Neuronal stem cell (in vitro differentiated cells): ENCODE results near the gene S100A13.

ENCODE experiments used
- DNase-seq: peaks from one replicate; pipeline ENCODE4 v3.0.0-alpha.2; 2013; ENCODE audit warnings: low spot score
- H2AFZ ChIP-seq: one replicate; pipeline ENCODE4 v1.6.1; 2013; ENCODE audit warnings: mild to moderate bottlenecking, low read length, inconsistent platforms
- H2AK5ac ChIP-seq: 2 replicates; pipeline ENCODE4 v1.6.1; 2013; ENCODE audit warnings: low read depth, mild to moderate bottlenecking, inconsistent platforms, low read length, moderate library complexity, mixed read lengths
- H2BK120ac ChIP-seq: 2 replicates; pipeline ENCODE4 v1.6.1; 2013; ENCODE audit warnings: low read depth, mild to moderate bottlenecking, inconsistent platforms, low read length, moderate library complexity, mixed read lengths
- H2BK12ac ChIP-seq: one replicate; pipeline ENCODE4 v1.6.1; 2013; ENCODE audit warnings: low read length, inconsistent platforms
- H2BK15ac ChIP-seq: 2 replicates; pipeline ENCODE4 v1.6.1; 2013; ENCODE audit warnings: mild to moderate bottlenecking, low read length, inconsistent platforms, mixed read lengths
- H2BK5ac ChIP-seq: one replicate; pipeline ENCODE4 v1.6.1; 2013; ENCODE audit warnings: inconsistent platforms, mild to moderate bottlenecking, low read length, moderate library complexity
- H3K14ac ChIP-seq: one replicate; pipeline ENCODE4 v1.6.1; 2013; ENCODE audit warnings: low read length, inconsistent platforms
- H3K18ac ChIP-seq: 2 replicates; pipeline ENCODE4 v1.6.1; 2013; ENCODE audit warnings: low read length, inconsistent platforms
- H3K23ac ChIP-seq: 2 replicates; pipeline ENCODE4 v1.6.1; 2013; ENCODE audit warnings: low read depth, mild to moderate bottlenecking, mixed read lengths, low read length, inconsistent platforms; ENCODE audit not compliant: poor library complexity
- H3K27ac ChIP-seq: replicated peaks from 3 replicates; pipeline ENCODE4 v1.5.1; 2013; ENCODE audit warnings: low read length, inconsistent platforms
- H3K27me3 ChIP-seq, 3 experiments: 2 replicates each; pipeline ENCODE4 v1.6.1; 2013; ENCODE audit warnings: low read length in 3 of 3, mild to moderate bottlenecking in 2 of 3, inconsistent platforms in 1 of 3, low read depth in 1 of 3, mixed read lengths in 1 of 3, moderate library complexity in 1 of 3; ENCODE audit not compliant: control insufficient read depth in 3 of 3, insufficient read depth in 3 of 3
- H3K36me3 ChIP-seq, 2 donors: replicated peaks in 1 of 2; 2 replicates each; pipeline ENCODE4 v1.6.1; 2013; ENCODE audit warnings: low read length in 2 of 2; ENCODE audit not compliant: control insufficient read depth in 2 of 2, insufficient read depth in 2 of 2
- H3K4ac ChIP-seq: 2 replicates; pipeline ENCODE4 v1.6.1; 2013; ENCODE audit warnings: inconsistent platforms, mild to moderate bottlenecking, low read length, moderate library complexity
- H3K4me1 ChIP-seq, 2 donors: 1 replicate in 1 of 2; 2 replicates in 1 of 2; pipeline ENCODE4 v1.6.1; 2013; ENCODE audit warnings: low read length in 2 of 2, low read depth in 1 of 2; ENCODE audit not compliant: control insufficient read depth in 2 of 2, insufficient read depth in 1 of 2
- H3K4me2 ChIP-seq: one replicate; pipeline ENCODE4 v1.6.1; 2013; ENCODE audit warnings: mild to moderate bottlenecking, low read length, inconsistent platforms; ENCODE audit not compliant: insufficient read depth, poor library complexity, severe bottlenecking
- H3K4me3 ChIP-seq, 2 donors: 2 replicates each; pipeline ENCODE4 v1.5.1; 2013; ENCODE audit warnings: low read length in 2 of 2, mild to moderate bottlenecking in 2 of 2, inconsistent platforms in 1 of 2, moderate library complexity in 1 of 2
- H3K79me1 ChIP-seq: one replicate; pipeline ENCODE4 v1.6.1; 2013; ENCODE audit warnings: low read depth, mild to moderate bottlenecking, inconsistent platforms, low read length, moderate library complexity
- H3K9ac ChIP-seq: one replicate; pipeline ENCODE4 v1.6.1; 2013; ENCODE audit warnings: mild to moderate bottlenecking, low read depth, low read length, inconsistent platforms; ENCODE audit not compliant: poor library complexity
- H3K9me3 ChIP-seq, 2 donors: replicated peaks in 1 of 2; 2 replicates each; pipeline versions ENCODE3 to v1.6.1; 2013; ENCODE audit warnings: low read length in 2 of 2, mild to moderate bottlenecking in 2 of 2, inconsistent platforms in 1 of 2, low read depth in 1 of 2, mixed read lengths in 1 of 2, moderate library complexity in 1 of 2; ENCODE audit not compliant: control insufficient read depth in 2 of 2, insufficient read depth in 1 of 2
- H4K8ac ChIP-seq: one replicate; pipeline ENCODE4 v1.6.1; 2013; ENCODE audit warnings: low read depth, mild to moderate bottlenecking, inconsistent platforms, low read length, moderate library complexity
- H4K91ac ChIP-seq: one replicate; pipeline ENCODE4 v1.6.1; 2013; ENCODE audit warnings: low read length, low read depth, mild to moderate bottlenecking, inconsistent platforms; ENCODE audit not compliant: poor library complexity
- WGBS, 2 donors: extraction: QIAGEN DNeasy Blood & Tissue Kit; methylation state at CpG; one replicate each; pipeline ENCODE4 v1.1.7; 2013; ENCODE audit warnings: missing lambda C conversion rate in 2 of 2, mixed read lengths in 1 of 2; ENCODE audit not compliant: insufficient read length in 2 of 2, insufficient replicate concordance in 1 of 2; ENCODE audit errors: extremely low coverage in 2 of 2; 5-methylcytosine and 5-hydroxymethylcytosine counted together

Gene S100A13

GRCh38 chr1:153630384-153630783 is 3.1 kb upstream of the S100A13 start:
- Histone ChIP-seq H2BK5ac (no peak overlapping the region), H3K79me1 (peaks cover 3% of the 10 kb centered on the region), H3K27me3 (no peaks in the 10 kb centered on the region), H3K4me2 (no peak overlapping the region), H3K4me1 (peaks cover 14 to 19% of the 10 kb centered on the region in 2 donors), H2BK12ac (no peak overlapping the region), H2AK5ac (no peak overlapping the region), H3K27ac (no peak overlapping the region), H2BK120ac (no peak overlapping the region), H3K4me3 (no peak overlapping the region), H3K9me3 (peaks cover 0 to 5% of the 10 kb centered on the region in 2 donors), H3K18ac (no peak overlapping the region), H2AFZ (no peak overlapping the region), H3K14ac (no peak overlapping the region), H3K4ac (no peak overlapping the region), H2BK15ac (no peak overlapping the region), H3K23ac (no peak overlapping the region), H3K36me3 (peaks cover 0 to 8% of the 10 kb centered on the region in 2 donors), H3K9ac (no peak overlapping the region), H4K8ac (no peak overlapping the region), H4K91ac (no peak overlapping the region)
- WGBS, 2 donors = no CpG with 5 or more reads among the region's 7 CpGs
- no peak for DNase-seq

- peak overlapping the region; percentile 85 for H3K14ac ChIP-seq
- no peak overlapping the region for H2BK120ac ChIP-seq
- H2BK12ac ChIP-seq = peak overlapping the region; percentile 17
- H3K27ac ChIP-seq = no peak overlapping the region
- peaks cover 0 to 5% of the 10 kb centered on the region in 2 donors for H3K9me3 ChIP-seq
- H3K4me2 ChIP-seq = no peak overlapping the region
- no peak overlapping the region for H3K4ac ChIP-seq
- H3K27me3 ChIP-seq = no peaks in the 10 kb centered on the region
- H2BK15ac ChIP-seq = no peak overlapping the region
- H2AK5ac ChIP-seq = no peak overlapping the region
- no peak overlapping the region for H2AFZ ChIP-seq
- peaks cover 3% of the 10 kb centered on the region for H3K79me1 ChIP-seq
- no peak overlapping the region for H2BK5ac ChIP-seq
- peaks cover 12 to 16% of the 10 kb centered on the region in 2 donors for H3K4me1 ChIP-seq
- H3K36me3 ChIP-seq = peaks cover 0 to 8% of the 10 kb centered on the region in 2 donors
- no peak overlapping the region for H3K4me3 ChIP-seq
- peak overlapping the region; percentile 40 for H3K9ac ChIP-seq
- H4K91ac ChIP-seq = no peak overlapping the region
- WGBS, 2 donors = no CpG with 5 or more reads among the region's 1 CpG
- no peak for DNase-seq
- peak overlapping the region; percentile 29 for H3K23ac ChIP-seq
- H4K8ac ChIP-seq = peak overlapping the region; percentile 9
- H3K18ac ChIP-seq = peak overlapping the region; percentile 25
Observed at GRCh38 chr1:153629971-153630370, 2.7 kb upstream of the S100A13 start.

- H3K4me1 ChIP-seq = peaks cover 12 to 16% of the 10 kb centered on the region in 2 donors
- no peak overlapping the region for H3K4ac ChIP-seq
- H3K9me3 ChIP-seq = peaks cover 0 to 5% of the 10 kb centered on the region in 2 donors
- peak overlapping the region; percentile 64 for H2BK120ac ChIP-seq
- H2BK5ac ChIP-seq = peak overlapping the region; percentile 0
- no peak overlapping the region for H3K23ac ChIP-seq
- H3K4me3 ChIP-seq = no peak overlapping the region
- no peak overlapping the region for H3K27ac ChIP-seq
- H3K4me2 ChIP-seq = no peak overlapping the region
- no peak overlapping the region for H4K8ac ChIP-seq
- peaks cover 0 to 10% of the 10 kb centered on the region in 2 donors for H3K36me3 ChIP-seq
- no peak overlapping the region for H3K14ac ChIP-seq
- WGBS, 2 donors = no CpG with 5 or more reads among the region's 5 CpGs
- peak overlapping the region; percentile 10 for H2AK5ac ChIP-seq
- H3K9ac ChIP-seq = no peak overlapping the region
- H4K91ac ChIP-seq = no peak overlapping the region
- no peaks in the 10 kb centered on the region for H3K27me3 ChIP-seq
- no peak for DNase-seq
- no peak overlapping the region for H3K18ac ChIP-seq
- H2BK12ac ChIP-seq = no peak overlapping the region
- peak overlapping the region; percentile 20 for H2BK15ac ChIP-seq
- H3K79me1 ChIP-seq = peaks cover 3% of the 10 kb centered on the region
- H2AFZ ChIP-seq = peak overlapping the region; percentile 19
Observed at GRCh38 chr1:153629343-153629665, 2.0 kb upstream of the S100A13 start.

- Histone ChIP-seq H2BK15ac (peak overlapping the region; percentile 20), H3K36me3 (peaks cover 0 to 15% of the 10 kb centered on the region in 2 donors), H3K27ac (no peak overlapping the region), H2AK5ac (peak overlapping the region; percentile 76), H3K4me1 (peaks cover 12 to 16% of the 10 kb centered on the region in 2 donors), H2AFZ (peak overlapping the region; percentile 19), H3K9me3 (peaks cover 0 to 5% of the 10 kb centered on the region in 2 donors), H2BK120ac (peak overlapping the region; percentile 78), H3K9ac (peak overlapping the region; percentile 1), H2BK12ac (peak overlapping the region; percentile 68), H4K91ac (no peak overlapping the region), H3K79me1 (peaks cover 3% of the 10 kb centered on the region), H3K27me3 (no peaks in the 10 kb centered on the region), H3K4me3 (no peak overlapping the region), H3K18ac (peak overlapping the region; percentile 77), H2BK5ac (peak overlapping the region; percentile 0), H3K14ac (no peak overlapping the region), H3K4ac (no peak overlapping the region), H3K4me2 (no peak overlapping the region), H3K23ac (no peak overlapping the region), H4K8ac (no peak overlapping the region)
- WGBS, 2 donors = no CpG with 5 or more reads among the region's 6 CpGs
- no peak for DNase-seq
Observed at GRCh38 chr1:153628638-153629342, 1.5 kb upstream of the S100A13 start.
